ENCODE data around the gene SH3GLB1. TPM values are rescaled to one million over a fixed set of nuclear protein-coding genes. Genes with fewer than 3 reads are reported as not detected.

The SH3GLB1 gene
- total RNA-seq, 2 experiments from 2014 or later = 17.7 to 37.5 TPM

DNA sequence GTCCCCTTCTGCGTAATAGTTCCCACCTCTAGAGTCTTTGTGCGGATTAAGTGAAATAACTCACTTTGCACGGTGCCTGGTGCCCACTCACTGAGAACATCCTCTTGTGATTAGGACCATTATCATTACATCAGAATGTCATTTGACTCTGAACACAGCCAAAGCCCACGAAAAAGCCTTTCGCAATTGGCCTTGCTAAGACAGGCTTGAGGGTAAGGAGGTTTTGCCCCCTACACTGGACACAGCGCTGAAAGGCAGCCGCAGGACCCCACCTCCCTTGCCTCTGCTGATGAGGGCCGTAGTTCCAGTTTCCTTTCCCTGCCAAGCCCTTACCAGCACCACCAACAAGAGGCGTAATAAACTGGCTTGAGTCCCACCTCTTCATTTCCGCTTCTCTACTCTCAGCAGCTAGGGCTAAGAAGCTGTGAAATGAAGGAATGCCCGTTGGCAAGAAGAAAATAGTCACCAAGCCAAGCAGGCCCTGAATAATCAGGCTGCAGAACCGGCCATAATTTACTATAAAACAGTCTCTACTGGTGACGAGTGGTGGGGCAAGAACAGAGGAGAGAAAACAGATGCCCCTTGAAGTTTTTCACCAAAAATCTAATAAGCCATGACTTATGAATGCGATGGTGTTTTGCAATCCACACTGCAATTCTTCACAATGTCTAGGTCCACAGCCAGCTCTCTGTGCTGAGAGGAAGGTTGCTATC, 53.1 kb downstream of the SH3GLB1 start:
- no peaks in the 10 kb centered on the region for H3K79me2 ChIP-seq (ENCODE audit: insufficient read depth, low read depth, low read length)
- intact Hi-C loops (cut with micrococcal nuclease; ENCODE audit: unreplicated experiment) = no loop called here
- POLR2A ChIA-PET = interaction anchor here (0.7 to 2.0 kb wide), 4 partner anchors 11 to 183 kb away, joined by 3 to 8 read pairs (median 6); no protein-coding TSS in a partner anchor
- TF ChIP-seq, protein P1, sequence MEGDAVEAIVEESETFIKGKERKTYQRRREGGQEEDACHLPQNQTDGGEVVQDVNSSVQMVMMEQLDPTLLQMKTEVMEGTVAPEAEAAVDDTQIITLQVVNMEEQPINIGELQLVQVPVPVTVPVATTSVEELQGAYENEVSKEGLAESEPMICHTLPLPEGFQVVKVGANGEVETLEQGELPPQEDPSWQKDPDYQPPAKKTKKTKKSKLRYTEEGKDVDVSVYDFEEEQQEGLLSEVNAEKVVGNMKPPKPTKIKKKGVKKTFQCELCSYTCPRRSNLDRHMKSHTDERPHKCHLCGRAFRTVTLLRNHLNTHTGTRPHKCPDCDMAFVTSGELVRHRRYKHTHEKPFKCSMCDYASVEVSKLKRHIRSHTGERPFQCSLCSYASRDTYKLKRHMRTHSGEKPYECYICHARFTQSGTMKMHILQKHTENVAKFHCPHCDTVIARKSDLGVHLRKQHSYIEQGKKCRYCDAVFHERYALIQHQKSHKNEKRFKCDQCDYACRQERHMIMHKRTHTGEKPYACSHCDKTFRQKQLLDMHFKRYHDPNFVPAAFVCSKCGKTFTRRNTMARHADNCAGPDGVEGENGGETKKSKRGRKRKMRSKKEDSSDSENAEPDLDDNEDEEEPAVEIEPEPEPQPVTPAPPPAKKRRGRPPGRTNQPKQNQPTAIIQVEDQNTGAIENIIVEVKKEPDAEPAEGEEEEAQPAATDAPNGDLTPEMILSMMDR (conservative IDR thresholded peaks at IDR 0.05; ENCODE audit: low read length) = no peak
- no peak for TF ChIP-seq EZH2phosphoT487 (IDR thresholded peaks at IDR 0.05; ENCODE audit: borderline replicate concordance, low read depth, low read length)
- CTCF ChIA-PET (ENCODE audit: unreplicated experiment) = no interaction called here
- H3K4me3 ChIP-seq (ENCODE audit: low read depth, low read length, poor library complexity, severe bottlenecking) = no peak overlapping the region
- BruUV-seq (replicated peaks) = no TSS peak
- no peaks in the 10 kb centered on the region for H4K20me1 ChIP-seq (ENCODE audit: insufficient read depth, low read length)
- 0 out of 2 replicates have a peak, but pooled peaks cover 4% of the 10 kb centered on the region for H3K36me3 ChIP-seq (ENCODE audit: insufficient read depth, low read length)
- no peak overlapping the region for H3K27ac ChIP-seq (ENCODE audit: low read depth, low read length, poor library complexity, severe bottlenecking)
- no peak overlapping the region for H3K4me2 ChIP-seq (ENCODE audit: low read length)
- no peak overlapping the region for H2AFZ ChIP-seq (ENCODE audit: low read length)
- H3K4me1 ChIP-seq (ENCODE audit: insufficient read depth, low read length, poor library complexity, severe bottlenecking) = peaks cover 43% of the 10 kb centered on the region
- DNase-seq (ENCODE audit: low spot score) = no peak
- H3K9me2 ChIP-seq (ENCODE audit: insufficient read depth, low read length) = no peaks in the 10 kb centered on the region
- H3K9me3 ChIP-seq (ENCODE audit: low read length) = peaks cover 7% of the 10 kb centered on the region; the same call in 1 of the 2 replicates

DNA sequence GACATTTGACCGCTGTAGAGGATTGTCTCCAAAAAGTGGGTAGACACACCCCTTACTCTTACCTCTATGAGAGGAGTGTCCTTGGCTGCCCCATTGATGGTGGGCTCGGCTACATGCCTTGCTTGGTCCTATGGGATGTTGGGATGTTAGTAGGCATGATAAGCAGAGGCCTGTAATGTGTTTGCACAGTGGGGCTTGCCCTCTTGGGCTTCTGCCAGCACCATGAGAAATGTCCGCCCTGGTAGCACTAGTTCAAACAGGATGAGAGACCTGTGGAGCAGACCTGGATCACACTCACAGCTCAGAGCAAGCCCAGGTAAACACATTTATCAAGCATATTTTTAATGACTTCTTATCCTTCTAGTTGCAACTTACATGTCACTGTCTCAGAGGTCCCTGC, 54.2 kb downstream of the SH3GLB1 start:
- no peaks in the 10 kb centered on the region for H3K9me2 ChIP-seq (ENCODE audit: insufficient read depth, low read length)
- peaks cover 39% of the 10 kb centered on the region for H3K4me1 ChIP-seq (ENCODE audit: insufficient read depth, low read length, poor library complexity, severe bottlenecking)
- BruUV-seq (replicated peaks) = no TSS peak
- ChIA-PET POLR2A (interaction anchor here (0.5 to 2.0 kb wide), 6 partner anchors 9 to 284 kb away, joined by 3 to 7 read pairs (median 4); no protein-coding TSS in a partner anchor), CTCF (ENCODE audit: unreplicated experiment) (no interaction called here)
- H3K27ac ChIP-seq (ENCODE audit: low read depth, low read length, poor library complexity, severe bottlenecking) = no peak overlapping the region
- H3K36me3 ChIP-seq (ENCODE audit: insufficient read depth, low read length) = 0 out of 2 replicates have a peak, but pooled peaks cover 4% of the 10 kb centered on the region
- DNase-seq (ENCODE audit: low spot score) = no peak
- no peaks in the 10 kb centered on the region for H3K79me2 ChIP-seq (ENCODE audit: insufficient read depth, low read depth, low read length)
- H2AFZ ChIP-seq (ENCODE audit: low read length) = no peak overlapping the region
- no peak overlapping the region for H3K4me2 ChIP-seq (ENCODE audit: low read length)
- intact Hi-C loops (cut with micrococcal nuclease; ENCODE audit: unreplicated experiment) = no loop called here
- peaks cover 7% of the 10 kb centered on the region; the same call in 1 of the 2 replicates for H3K9me3 ChIP-seq (ENCODE audit: low read length)
- H4K20me1 ChIP-seq (ENCODE audit: insufficient read depth, low read length) = no peaks in the 10 kb centered on the region
- no peak overlapping the region for H3K4me3 ChIP-seq (ENCODE audit: low read depth, low read length, poor library complexity, severe bottlenecking)
- no peak for TF ChIP-seq EZH2phosphoT487 (IDR thresholded peaks at IDR 0.05; ENCODE audit: borderline replicate concordance, low read depth, low read length)
- TF ChIP-seq, protein P1 (conservative IDR thresholded peaks at IDR 0.05; ENCODE audit: low read length) = no peak

DNA sequence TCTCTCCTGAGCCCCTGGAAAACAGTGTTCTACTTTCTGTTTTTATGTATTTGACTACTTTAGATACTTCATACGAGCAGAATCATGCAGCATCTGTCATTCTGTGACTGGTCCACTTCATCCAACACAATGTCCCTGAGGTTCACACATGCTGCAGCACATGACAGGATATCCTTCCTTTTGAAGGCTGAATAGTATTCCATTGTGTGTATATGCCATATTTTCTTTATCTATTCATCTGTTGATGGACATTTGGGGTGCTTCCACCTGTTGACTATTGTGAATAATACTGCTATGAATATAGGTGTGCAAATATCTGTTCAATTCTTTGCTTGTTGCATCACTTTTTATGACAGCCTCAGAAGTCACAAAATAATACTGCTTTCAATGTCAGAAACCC, 55.8 kb downstream of the SH3GLB1 start:
- BruUV-seq (replicated peaks) = no TSS peak
- Histone ChIP-seq H3K9me2 (ENCODE audit: insufficient read depth, low read length) (no peaks in the 10 kb centered on the region), H3K27ac (ENCODE audit: low read depth, low read length, poor library complexity, severe bottlenecking) (no peak overlapping the region), H3K79me2 (ENCODE audit: insufficient read depth, low read depth, low read length) (no peaks in the 10 kb centered on the region), H4K20me1 (ENCODE audit: insufficient read depth, low read length) (no peaks in the 10 kb centered on the region), H3K4me3 (ENCODE audit: low read depth, low read length, poor library complexity, severe bottlenecking) (no peak overlapping the region), H3K9me3 (ENCODE audit: low read length) (peaks cover 11% of the 10 kb centered on the region; the same call in 1 of the 2 replicates), H2AFZ (ENCODE audit: low read length) (no peak overlapping the region), H3K4me2 (ENCODE audit: low read length) (no peak overlapping the region), H3K4me1 (ENCODE audit: insufficient read depth, low read length, poor library complexity, severe bottlenecking) (peaks cover 23% of the 10 kb centered on the region), H3K36me3 (ENCODE audit: insufficient read depth, low read length) (0 out of 2 replicates have a peak, but pooled peaks cover 4% of the 10 kb centered on the region)
- POLR2A ChIA-PET = no interaction called here
- DNase-seq (ENCODE audit: low spot score) = no peak
- no peak for TF ChIP-seq EZH2phosphoT487 (IDR thresholded peaks at IDR 0.05; ENCODE audit: borderline replicate concordance, low read depth, low read length)
- TF ChIP-seq, protein P1 (conservative IDR thresholded peaks at IDR 0.05; ENCODE audit: low read length) = no peak
- CTCF ChIA-PET (ENCODE audit: unreplicated experiment) = no interaction called here
- intact Hi-C loops (cut with micrococcal nuclease; ENCODE audit: unreplicated experiment) = no loop called here
